ENCODE results near the gene ERVK3-1.
"Not testable (repeated sequence)": the region's sequence is repeated elsewhere in the genome, so short reads cannot be mapped to it uniquely, and the experiment has no call there.

The ERVK3-1 gene, protein sequence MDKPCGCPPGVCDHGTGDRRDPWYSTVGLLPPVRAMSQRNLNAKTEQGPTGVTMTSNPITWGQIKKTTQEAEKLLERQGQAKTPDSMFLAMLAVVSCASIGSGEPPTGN

DNA sequence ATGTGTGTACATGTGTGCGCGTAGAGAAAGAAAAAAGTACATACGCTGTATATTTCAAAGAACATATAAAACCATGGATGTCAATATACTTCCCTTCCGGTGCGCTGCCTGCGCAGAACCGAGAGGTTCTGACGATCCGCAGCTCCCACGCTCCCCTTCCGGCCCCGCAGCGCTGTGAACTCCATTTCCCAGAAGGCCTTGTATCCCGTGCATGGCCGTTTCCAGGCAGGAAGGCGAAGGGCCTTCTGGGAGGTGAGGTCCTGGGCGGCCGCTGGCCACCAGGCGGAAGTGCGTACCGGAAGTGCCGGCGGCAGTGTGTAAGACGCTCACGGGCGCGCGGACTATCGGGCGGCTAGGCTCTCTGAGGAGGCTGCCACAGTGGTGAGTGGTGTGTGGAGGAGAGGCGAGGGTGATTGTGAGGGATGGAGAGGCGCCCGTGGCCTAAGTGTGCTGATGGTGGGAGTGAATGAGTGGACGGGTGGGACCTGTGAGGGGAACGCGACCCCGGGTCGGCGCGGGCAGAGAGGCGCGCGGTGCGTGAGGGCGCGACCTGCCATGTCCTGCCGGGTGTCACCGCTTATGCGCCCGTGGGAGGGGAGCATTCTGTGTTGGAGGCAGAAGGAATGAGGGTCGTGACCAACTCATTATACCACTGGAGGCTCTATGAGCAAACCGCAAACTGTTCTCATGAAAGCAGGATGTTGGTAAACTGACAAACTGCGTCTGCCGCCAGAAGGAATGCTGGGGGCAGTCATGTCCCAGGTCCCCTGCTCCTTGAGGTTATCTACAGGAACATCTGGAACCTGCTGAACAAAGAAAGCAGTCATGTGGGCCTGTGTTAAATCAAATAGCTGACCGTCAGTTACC, at the start of gene ERVK3-1:
TSS of gene ERVK3-1 (plus strand) at position 313 of the 867 bp plus-strand sequence. CDS start 6,792 bp downstream, outside the sequence.
- DNase-seq: peak; percentile 98

DNA sequence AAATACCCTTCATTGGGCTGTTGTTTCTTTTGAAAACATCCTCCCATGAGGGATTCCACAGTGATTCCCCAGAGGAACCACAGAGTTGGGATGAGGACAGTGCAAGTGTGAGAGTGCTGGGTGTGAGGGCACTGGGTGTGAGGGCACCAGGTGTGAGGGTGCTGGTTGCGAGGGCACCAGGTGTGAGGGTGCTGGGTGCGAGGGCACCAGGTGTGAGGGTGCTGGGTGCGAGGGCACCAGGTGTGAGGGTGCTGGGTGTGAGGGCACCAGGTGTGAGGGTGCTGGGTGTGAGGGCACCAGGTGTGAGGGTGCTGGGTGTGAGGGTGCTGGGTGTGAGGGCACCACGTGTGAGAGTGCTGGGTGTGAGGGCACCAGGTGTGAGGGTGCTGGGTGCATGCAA, 46.9 kb upstream of the ERVK3-1 start:
- not testable (repeated sequence) for DNase-seq

DNA sequence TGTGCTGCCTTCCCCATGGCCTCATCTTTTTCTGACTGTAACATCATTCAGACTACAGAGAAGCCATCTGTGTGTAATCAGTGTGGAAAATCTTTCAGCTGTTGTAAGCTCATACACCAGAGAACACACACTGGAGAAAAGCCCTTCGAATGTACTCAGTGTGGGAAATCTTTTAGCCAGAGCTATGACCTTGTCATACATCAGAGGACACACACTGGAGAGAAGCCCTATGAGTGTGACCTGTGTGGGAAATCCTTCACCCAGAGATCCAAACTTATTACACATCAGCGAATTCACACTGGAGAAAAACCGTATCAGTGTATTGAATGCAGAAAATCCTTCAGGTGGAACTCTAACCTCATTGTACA, 43.6 kb upstream of the ERVK3-1 start:
- DNase-seq: no peak

DNA sequence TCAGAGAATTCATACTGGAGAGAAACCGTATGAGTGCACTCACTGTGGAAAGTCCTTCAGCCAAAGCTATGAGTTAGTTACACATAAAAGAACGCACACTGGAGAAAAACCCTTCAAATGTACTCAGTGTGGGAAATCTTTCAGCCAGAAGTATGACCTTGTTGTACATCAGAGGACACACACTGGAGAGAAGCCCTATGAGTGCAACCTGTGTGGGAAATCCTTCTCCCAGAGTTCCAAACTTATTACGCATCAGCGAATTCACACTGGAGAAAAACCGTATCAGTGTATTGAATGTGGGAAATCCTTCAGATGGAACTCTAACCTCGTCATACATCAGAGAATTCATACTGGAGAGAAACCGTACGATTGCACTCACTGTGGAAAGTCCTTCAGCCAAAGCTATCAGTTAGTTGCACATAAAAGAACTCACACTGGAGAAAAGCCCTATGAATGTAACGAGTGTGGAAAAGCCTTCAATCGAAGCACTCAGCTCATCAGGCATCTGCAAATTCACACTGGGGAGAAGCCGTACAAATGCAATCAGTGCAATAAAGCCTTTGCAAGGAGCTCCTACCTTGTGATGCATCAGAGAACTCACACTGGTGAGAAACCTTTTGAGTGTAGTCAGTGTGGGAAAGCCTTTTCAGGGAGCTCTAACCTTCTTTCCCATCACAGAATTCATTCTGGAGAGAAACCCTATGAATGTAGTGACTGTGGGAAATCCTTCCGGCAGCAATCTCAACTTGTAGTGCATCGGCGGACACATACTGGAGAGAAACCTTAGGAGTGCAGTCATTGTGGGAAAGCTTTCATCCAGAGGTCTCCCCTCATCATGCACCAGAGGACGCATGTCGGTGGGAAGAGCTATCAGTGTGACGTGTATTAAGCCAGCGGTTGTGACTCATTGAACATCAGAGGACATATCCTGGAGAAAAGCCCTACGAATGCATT, 42.9 kb upstream of the ERVK3-1 start:
- no peak for DNase-seq

DNA sequence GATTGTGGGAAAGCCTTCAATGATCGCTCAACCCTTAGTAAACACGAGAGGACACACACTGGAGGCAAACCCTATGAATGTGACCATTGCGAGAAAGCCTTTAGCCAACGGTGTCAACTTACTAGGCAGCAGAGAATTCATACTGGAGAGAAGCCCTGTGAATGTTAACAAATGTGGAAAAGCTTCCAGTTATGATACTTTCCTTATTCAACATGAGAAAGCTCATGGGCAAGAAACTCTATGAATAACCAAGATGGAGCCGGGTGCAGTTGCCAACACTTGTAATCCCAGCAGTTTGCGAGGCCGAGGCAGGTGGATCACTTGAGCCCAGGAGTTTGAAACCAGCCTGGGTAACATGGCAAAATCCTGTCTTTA, 42.3 kb upstream of the ERVK3-1 start:
- DNase-seq: no peak

DNA sequence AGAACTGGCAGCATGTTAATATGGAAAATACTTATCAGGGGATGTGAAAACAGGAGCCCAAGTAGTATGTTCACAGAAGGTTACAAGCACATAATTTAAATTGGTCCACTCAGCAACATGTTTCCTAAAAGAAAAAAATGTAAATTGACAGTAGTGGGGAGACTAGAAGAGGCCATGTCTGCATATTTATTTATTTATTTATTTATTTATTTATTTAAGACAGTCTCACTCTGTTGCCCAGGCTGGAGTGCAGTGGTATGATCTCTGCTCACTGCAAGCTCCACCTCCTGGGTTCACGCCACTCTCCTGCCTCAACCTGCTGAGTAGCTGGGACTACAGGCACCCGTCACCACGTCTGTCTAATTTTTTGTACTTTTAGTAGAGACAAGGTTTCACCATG, 40.1 kb upstream of the ERVK3-1 start:
- no peak for DNase-seq

DNA sequence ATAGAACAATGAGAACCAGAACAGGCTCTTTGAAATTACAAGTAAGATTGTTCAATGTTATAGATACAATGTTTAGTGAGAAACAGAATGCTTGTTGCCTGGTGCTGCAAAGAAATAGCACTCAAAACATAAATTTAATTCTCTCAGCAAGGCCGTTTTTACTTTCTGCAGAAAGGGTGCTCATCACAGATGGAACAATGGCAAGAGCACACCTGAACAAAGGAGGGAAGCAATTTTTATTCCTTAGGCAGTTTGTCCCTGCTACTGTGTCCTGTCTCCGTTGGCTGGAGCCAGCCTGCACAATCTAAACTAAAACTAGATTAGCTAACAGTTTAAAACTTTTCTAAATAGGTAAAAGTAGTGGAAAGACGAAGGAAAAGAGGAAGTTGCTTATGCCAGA, 36.8 kb upstream of the ERVK3-1 start:
- DNase-seq: no peak

DNA sequence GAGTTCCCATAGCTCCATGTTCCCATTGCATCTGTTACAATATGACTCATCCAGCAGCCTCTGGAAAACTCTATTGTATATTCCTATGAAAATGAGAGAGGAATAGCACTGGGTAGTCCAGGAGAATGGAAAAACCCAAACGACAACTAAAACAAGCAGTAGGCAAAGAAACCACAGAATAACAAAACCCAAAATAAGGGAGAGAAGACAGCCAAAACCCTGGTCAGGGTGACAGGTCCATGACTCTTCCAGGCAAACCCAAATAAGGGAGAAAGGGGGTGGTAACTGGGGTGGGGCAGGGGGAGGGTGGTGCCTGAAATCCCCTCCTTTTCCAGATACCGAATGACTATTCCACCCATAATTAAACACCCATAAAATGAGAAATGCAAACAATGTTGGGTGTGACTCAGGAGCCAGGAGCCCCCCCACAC, 30.4 kb upstream of the ERVK3-1 start:
- DNase-seq: no peak

DNA sequence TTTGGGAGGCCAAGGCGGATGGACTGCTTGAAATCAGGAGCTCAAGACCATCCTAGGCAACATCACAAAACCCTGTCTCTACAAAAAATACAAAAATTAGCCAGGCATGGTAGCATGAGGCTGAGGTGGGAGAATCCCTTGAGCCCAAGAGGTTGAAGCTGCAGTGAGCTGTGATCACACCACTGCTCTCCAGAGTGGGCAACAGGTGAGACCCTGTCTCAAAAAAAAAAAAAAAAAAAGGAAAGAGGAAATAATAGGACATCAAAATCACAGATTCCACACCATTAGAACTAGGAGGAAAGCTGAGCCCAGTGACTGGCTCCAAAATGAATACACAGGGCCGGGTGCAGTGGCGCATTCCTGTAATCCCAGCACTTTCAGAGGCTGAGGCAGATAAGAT, 29.6 kb upstream of the ERVK3-1 start:
- no peak for DNase-seq

DNA sequence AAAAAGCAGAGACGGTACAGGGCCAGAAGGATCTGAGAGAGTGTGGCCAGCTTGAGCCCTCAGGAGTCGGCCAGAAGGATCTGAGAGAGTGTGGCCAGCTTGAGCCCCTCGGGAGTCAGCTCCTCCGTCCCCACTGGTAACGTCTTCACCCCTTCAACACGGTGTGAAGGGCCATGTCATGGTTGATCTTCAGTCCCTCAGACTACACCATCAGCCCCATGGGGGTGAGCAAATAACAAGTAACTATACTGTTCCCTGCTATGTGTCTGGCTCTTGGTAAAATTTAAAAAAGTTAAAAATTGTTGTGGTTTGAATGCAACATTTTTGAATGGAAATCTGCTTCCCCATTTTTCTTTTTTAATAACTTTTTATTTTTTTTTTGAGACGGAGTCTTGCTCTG, 28.0 kb upstream of the ERVK3-1 start:
- no peak for DNase-seq

DNA sequence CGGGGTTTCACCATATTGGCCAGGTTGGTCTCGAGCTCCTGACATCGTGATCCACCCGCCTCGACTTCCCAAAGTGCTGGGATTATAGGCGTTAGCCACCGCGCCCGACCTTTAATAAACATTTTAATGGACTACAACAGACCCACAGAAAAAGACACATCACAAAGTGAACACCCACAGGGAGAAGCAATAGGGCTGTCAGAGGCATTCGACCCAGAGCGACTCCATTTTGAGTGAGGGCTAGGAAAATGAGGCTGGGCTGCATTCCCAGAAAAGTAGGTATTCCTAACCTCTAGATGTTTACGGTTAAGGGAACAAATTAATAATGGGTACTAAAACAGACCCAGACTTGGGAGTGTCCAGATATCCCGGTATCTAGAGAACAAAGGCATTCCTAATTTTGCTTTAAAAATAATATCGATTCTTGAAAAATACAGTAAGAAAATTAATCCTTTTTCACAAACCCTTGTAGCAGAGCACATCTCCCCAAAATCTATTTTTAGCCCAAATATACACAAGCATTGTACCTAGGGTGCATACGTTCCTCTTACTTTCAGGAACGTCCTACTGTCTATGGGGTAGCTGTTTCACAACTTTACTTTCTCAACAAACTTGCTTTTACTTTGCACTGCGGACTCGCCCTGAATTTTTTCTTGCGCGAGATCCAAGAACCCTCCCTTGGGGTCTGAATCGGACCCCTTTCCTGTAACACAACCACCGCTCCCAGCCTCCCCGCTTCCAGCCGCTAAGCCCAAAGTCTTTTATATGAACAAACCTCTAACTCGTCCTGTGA, 27.2 kb upstream of the ERVK3-1 start:
- no peak for DNase-seq

DNA sequence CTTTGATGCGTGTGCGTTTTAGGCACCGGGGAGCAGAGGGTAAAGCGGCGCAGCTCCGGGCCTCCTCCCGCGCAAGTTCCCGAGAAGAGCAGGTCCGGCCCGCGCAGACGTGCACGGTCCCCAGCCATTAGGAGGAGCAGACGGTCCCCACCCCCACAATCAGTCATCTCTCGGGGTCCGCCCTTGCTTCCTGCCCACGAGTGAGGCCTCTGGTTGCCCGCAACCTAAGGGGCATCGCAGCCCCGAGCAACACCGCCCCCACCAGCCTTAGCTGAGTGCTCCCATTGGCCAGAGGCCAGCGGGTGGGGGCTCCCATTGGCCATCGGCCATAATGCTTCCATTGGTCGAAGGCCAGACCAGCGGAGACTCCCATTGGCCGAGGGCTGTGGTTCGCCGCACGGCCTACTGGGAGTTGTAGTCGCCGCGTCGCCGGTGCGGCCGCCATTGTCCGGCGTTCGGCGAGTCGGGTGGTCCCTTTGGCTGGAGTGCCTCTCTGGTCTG, 26.6 kb upstream of the ERVK3-1 start, which contains the start of gene ZNF8:
TSS of gene ZNF8 (plus strand) at position 415 of the 501 bp plus-strand sequence. CDS start 127 bp downstream, outside the sequence.
- DNase-seq: peak; percentile 98

DNA sequence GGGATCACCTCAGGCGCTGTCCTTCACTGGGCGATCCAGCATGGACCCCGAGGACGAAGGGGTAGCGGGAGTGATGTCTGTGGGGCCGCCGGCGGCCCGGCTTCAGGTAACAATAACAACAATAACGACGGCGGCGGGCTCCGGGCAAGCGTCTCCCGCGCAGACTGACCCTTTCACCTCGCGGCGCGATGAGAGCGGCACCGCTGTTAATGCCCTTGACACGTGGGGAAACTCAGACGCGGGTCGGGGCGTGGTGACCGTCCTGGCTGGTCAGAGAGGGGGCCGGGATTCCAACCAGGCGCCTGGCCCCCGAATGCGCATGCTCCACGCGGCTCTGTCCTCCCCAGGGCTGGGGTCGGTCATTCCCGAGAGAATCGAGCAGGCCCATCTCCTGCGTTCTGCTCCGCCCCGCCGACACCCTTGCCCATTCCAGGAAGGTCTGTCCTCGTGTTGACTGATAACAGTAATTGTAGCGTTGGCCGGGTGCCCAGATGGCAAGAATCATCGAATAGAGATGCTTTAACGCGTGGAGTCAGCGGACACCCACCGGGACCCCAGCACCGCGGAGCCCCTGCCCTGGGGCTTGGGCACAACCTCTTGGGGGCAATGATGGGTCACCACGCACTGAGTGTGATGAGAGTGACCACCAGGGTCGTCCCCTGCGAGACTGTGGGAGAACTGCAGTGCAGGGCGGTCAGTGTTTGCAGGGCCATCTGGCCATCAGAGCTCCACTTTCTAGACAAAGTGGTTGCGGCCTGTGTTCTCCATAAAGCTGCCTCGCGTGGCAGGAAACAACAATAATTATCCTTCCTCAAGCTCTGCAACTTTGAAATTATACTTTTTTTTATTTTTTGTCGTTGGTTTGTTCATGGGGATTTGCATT, 25.9 kb upstream of the ERVK3-1 start:
- DNase-seq: peak; percentile 50

DNA sequence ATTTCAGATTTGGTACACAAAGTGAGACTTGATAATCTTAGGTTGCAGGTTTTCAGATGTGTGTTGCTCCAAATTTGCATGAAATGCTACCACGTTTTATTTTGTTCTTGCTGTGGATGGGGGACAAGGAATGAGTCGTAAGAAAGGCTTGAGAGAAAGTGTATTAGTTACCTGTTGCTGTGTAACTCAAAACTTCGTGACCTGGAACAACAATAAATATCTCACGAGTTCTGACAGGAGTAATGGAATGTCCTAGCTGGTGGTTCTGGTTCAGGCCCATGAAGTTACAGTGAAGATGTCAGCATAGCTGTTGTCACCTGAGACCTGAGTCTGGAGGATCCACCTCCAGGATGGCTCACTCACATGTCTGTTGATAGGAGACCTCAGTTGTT, 25.3 kb upstream of the ERVK3-1 start:
- no peak for DNase-seq

DNA sequence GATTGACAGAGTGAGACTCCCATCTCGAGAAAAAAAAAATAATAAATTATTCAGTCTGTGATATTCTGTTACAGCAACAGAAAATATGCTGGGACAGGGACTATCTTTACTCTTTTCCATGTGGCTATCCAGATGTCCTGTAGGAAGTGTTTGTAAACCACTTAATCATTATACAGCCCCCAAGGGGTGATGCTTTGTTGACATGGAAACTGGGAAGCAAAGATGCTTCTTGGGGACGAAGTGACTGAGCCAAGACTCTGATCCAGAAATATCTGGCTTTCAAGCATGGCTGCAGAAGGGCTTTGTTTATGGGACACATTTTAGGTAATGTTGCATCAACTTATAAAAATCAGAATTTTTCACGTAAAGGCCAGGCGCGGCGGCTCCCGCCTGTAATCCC, 21.0 kb upstream of the ERVK3-1 start:
- DNase-seq: no peak

DNA sequence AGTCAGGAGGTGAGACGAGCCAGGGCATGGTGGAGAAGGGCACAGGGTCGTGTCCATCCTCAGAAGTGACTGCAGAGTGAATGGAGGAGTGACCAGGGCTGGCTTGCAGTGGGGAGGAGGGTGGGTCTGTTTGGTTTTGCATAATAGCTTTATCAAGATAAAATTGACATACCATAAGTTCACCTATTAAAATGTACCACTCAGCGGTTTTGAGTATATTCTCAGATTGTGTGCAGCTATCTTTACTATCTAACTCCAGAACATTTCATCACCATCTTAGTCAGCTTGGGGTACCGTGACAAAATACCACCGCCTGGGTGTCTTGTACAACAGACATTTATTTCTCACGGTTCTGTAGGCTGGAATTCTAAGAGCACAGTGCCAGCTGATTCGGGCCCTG, 13.2 kb upstream of the ERVK3-1 start:
- DNase-seq: no peak

DNA sequence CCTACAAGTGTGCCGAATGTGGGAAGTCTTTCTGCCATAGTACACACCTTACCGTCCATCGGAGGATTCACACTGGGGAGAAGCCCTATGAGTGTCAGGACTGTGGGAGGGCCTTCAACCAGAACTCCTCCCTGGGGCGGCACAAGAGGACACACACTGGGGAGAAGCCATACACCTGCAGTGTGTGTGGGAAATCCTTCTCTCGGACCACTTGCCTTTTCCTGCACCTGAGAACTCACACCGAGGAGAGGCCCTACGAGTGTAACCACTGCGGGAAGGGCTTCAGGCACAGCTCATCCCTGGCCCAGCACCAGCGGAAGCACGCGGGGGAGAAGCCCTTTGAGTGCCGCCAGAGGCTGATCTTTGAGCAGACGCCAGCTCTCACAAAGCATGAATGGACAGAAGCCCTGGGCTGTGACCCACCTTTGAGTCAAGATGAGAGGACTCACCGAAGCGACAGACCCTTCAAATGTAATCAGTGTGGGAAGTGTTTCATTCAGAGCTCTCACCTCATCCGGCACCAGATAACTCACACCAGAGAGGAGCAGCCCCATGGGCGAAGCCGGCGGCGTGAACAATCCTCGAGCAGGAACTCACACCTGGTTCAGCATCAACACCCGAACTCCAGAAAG, 10.3 kb upstream of the ERVK3-1 start:
- DNase-seq: no peak

DNA sequence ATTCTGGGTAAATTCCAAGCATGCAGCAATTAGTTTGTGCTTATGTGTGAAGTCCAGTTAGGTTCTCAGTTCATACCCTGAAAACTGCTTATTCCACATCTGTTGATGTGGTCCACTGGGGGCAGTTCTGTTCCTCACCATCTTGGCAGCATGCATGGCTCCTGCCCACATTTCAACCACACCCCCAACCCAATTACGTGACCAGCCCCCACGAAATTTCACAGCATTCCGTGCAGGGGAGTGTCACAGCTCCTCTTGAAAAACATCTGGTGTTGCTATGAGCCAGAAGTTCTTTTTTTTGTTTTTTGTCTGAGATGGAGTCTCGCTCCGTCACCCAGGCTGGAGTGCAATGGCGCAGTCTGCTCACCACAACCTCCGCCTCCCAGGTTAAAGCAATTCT, 9.1 kb upstream of the ERVK3-1 start:
- DNase-seq: no peak

DNA sequence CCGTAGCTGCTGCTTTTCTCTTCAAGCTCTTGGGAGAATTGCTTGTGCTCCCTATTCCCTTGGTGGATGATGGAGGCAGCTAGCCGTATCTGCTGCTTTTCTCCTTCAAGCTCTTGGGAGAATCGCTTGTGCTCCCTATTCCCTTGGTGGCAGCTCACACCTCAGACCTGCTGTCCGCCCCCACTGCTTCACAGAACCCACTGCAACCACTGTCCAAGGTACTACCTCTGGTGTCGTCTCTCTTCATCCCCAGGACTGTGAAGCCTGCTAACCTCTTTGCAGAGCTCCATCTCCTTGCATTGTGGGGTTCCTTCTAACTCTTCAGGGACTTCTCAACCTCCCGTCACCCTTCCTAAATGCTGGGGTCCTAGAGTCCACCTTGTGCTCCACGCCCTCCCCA, 4.6 kb upstream of the ERVK3-1 start:
- DNase-seq: no peak

DNA sequence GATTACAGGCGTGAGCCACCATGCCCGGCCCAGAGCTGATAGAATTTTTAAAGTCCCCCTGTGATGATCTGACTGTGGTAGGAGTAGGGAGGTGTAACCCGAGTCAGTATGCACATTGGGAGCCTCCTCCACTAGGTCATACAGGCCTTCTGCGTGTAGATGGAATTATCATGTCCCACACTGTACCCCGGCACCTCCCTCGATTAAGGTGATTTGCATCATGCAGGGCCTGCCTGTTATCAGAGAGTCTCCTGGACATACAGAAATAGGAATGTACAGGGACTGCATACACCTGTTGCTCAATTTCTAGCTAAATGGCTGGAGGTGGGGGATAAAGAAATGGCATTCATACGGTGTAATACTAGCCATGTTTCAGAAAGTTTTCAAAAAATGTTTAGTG, 922 bp upstream of the ERVK3-1 start:
- DNase-seq: no peak

DNA sequence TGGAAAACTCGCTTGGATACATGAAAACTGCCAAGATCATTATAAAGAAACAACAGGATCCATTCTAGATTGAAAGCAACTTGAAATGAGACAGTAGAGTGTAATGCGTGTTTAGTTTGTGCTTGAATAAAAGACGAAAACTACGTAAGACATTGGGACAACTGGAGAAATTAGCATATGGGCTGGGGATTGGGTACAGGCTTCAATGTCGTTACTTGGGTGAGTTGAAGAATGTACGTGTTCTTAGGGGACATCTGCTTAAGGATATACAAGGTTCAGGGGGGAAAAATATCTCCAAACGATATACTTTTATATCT, 471 bp upstream of the ERVK3-1 start:
- DNase-seq: no peak

All from activated CD4-positive, alpha-beta T cell treated with anti-CD3 and anti-CD28 coated beads, Interleukin-2, Interleukin-6, amounts not matched to agents 100 ng/mL and 50 ng/mL, durations not matched to agents 16 hours and 8 hours (primary cell).